Tibial nerve (tissue), 4 donors: ENCODE results near the gene ANKRD23.
"Not testable (repeated sequence)": the region's sequence is repeated elsewhere in the genome, so short reads cannot be mapped to it uniquely, and the experiment has no call there.

Source experiments
- CTCF ChIP-seq, 5 experiments: fragments of 200-600 bp in 3 of 5; fragments of 450-650 bp in 2 of 5; sonication (generic) in 3 of 5; IDR thresholded peaks; one replicate each; pipeline ENCODE4 v1.5.1; 2016 to 2019; ENCODE audit warnings: antibody characterized with exemption in 5 of 5, mild to moderate bottlenecking in 3 of 5, moderate library complexity in 2 of 5
- EP300 ChIP-seq, 2 donors: sonication (generic); formaldehyde crosslinking; IDR thresholded peaks; one replicate each; pipeline ENCODE4 v1.6.1; 2017; ENCODE audit warnings: antibody characterized with exemption in 2 of 2, mild to moderate bottlenecking in 1 of 2
- POLR2A ChIP-seq, 2 donors: fragments of 450-650 bp; IDR thresholded peaks; one replicate each; pipeline ENCODE4 v1.6.1; 2017; ENCODE audit warnings: antibody characterized with exemption in 2 of 2, mild to moderate bottlenecking in 2 of 2, moderate library complexity in 2 of 2

- not testable (repeated sequence) for TF ChIP-seq CTCF, EP300, POLR2A (IDR thresholded peaks at IDR 0.05)
Measured at GRCh38 chr2:96796497-96796896, 47.3 kb downstream of the ANKRD23 start.
